ENCODE data around the gene MYO1B.

Gene MYO1B

DNA sequence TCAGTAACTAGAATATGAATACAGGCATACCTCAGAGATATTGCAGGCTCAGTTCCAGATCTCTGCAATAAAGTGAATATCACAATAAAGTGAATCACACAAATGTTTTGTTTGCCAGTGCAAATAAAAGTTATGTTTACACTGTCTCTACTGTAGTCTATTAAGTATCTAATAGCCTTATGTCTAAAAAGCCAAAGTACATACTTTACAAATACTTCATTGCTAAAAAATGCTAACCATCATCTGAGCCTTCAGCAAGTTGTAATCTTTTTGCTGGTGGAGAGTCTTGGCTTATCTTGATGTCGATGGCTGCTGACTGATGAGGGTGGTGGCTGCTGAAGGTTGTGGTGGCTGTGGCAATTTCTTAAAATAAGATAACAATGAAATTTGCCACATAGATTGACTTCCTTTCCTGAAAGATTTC is 159.4 kb downstream of the MYO1B start:
- no peak for DNase-seq (ENCODE audit: low read depth in 3 of 3)

DNA sequence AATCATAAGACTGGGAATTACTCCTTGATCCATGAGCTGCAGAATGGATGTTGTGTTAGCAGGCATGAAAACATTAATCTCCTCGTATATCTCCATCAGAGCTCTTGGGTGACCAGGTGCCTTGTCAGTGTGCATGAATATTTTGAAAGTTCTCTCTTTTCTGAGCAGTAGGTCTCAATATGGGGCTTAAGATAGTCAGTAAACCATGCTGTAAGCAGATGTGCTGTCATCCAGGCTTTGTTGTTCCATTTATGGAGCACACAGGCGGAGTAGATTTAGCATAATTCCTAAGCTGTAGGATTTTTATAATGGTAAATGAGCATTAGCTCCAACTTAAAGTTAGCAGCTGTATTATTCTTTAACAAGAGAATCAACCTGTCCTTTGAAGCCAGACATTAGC is 160.3 kb downstream of the MYO1B start:
- DNase-seq (ENCODE audit: low read depth in 3 of 3) = no peak

DNA sequence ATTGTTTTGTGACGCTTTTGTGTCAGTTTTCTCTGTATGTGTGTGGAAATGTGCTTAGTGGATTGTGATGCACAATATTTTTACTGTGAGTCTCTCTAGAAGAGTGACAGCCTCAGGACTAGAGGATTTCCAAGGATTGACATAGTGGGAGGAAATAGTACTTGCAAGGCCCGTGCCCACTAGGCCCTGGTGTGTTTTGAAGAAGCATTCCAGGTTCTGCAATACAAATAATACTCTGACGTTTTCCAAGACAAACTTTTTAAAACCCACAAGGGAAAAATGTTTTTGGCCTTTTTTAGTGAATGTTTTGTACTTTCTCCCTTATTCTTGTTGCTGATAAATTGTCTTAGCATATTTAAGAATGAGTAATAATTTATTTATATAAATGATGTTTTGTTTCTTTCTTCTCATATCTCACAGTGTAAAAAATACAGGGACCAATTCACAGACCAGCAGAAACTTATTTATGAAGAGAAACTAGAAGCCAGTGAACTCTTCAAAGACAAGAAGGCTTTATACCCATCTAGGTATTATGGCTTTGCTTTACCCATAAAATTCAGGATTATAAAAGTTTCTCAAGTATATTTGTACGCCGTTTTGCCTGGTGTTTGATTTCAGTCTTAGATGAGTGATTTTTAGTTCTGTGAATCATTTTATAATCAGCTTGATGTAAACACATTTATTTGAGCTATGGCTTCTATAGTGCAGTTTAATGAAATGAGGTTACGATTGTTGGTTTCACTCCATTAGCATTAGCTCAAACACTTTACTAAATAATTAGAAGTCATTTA is 165.6 kb downstream of the MYO1B start:
- no peak for DNase-seq (ENCODE audit: low read depth in 3 of 3)

DNA sequence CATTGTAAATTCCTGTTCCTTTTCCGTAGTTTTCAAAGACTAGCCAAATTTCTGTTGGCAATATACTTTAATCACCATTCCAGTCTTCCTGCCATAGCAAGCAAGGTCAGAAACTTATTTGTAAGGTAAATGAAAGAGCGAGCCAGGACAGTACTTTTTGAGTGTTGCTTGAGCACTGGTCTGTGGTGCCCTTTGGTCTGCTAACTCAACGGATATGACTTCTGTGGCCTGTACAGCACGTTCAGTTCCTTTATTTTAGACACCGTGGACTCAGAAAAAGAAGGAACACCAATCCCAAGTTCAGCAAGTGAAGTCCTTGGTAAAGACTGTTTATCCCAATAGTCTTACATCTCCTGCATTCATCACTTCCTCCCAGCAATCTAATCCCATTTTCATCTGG is 166.3 kb downstream of the MYO1B start:
- DNase-seq (ENCODE audit: low read depth in 3 of 3) = no peak

- no peak for DNase-seq (ENCODE audit: low read depth in 3 of 3)
Observed at GRCh38 chr2:191412353-191412752, 167.1 kb downstream of the MYO1B start.

DNA sequence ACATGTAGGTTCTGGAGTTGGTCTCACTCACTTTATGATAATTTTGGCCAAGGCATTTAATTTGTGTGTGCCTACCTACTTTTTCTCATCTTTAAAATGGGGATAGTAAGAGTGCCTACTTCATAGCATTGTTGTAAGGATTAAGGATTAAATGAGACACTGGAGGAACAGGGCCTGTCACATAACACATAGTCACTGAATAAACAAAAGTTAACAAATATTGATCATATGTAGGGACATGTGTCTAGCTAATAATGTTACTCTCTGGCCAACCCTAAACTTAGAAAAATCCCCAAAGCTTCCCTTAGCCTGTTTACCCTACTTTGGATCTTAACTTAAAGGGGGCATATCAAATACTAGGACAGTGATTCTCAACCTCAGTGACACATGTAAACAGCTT is 169.9 kb downstream of the MYO1B start:
- no peak for DNase-seq (ENCODE audit: low read depth in 3 of 3)

DNA sequence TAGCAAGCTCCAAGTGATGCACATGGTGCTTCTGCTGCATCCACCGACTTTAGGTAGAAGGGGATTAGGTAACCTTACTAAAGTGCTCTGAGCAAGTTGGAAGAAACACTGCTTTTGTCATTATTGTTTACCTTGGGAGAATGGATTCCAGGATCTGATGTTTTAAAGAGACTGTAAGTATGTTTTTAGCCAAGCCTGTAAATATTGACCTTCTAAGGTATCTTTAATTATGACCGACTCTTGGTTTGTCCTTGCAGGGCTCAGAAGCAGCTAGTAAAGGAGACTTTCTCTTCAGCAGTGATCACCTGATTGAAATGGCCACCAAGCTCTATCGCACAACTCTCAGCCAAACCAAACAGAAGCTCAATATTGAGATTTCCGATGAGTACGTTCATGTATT is 170.7 kb downstream of the MYO1B start:
- no peak for DNase-seq (ENCODE audit: low read depth in 3 of 3)

- no peak for DNase-seq (ENCODE audit: low read depth in 3 of 3)
Observed at GRCh38 chr2:191417746-191418145, 172.5 kb downstream of the MYO1B start.

GRCh38 chr2:191421950-191422349 is 176.7 kb downstream of the MYO1B start:
- DNase-seq (ENCODE audit: low read depth in 3 of 3) = no peak

DNA sequence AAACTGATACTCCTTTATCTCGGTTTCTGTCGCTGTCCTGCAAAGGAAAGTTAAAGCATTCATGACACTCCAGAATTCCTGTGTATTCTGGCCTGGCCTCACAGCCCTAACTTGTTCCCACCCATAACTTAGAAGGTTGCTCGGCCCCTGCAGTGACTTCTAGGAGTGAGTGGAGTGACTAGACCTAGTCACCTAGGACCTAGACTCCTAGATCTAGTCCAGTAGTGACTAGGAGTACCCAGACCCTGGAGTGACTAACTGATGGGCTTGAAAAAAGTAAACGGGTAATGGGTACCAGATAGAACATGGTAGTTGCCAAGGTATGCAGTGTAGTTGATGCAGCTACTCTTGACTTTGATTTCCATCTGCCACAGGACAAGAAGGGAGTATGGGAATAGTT is 181.8 kb downstream of the MYO1B start:
- DNase-seq (ENCODE audit: low read depth in 3 of 3) = no peak

GRCh38 chr2:191428141-191428540 is 182.9 kb downstream of the MYO1B start:
- DNase-seq (ENCODE audit: low read depth in 3 of 3) = no peak

- no peak for DNase-seq (ENCODE audit: low read depth in 3 of 3)
Observed at GRCh38 chr2:191430476-191430875, 185.3 kb downstream of the MYO1B start.

DNA sequence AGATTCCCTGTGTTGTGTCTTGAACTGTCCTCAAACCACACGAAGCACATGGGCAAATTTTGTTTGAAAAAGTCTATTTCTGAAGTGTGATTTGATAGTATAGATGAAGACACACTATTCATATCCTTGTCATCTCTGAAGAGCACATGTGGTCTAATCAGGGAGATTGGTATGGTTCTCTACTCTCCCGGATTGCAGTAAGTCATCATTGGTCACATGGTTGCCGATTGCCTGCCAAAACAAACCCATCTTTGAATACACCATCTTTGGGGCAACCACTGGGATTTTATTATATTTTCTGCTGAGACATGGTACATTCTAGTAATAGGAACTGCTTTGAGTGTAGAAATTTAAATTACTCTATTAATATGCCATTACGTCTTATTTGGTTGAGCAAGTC is 186.9 kb downstream of the MYO1B start:
- no peak for DNase-seq (ENCODE audit: low read depth in 3 of 3)

DNA sequence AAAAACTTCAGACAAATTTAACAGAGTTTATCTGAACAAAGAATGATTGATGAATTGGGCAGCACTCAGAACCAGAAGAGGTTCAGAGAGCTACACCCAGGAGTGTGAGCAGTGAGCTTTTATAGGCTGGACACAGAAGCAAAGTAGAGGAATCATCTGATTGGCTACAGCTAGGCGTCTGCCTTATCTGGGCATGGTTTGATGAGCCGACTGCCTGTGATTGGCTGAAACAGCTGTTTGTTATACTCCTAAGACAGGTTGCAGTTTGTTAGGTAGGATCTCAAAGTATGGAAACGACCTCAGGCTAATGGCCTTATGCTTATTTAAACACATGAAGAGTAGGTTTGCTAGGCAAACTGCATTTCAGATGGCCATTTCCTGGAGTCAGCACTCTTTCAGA is 188.9 kb downstream of the MYO1B start:
- no peak for DNase-seq (ENCODE audit: low read depth in 3 of 3)

DNA sequence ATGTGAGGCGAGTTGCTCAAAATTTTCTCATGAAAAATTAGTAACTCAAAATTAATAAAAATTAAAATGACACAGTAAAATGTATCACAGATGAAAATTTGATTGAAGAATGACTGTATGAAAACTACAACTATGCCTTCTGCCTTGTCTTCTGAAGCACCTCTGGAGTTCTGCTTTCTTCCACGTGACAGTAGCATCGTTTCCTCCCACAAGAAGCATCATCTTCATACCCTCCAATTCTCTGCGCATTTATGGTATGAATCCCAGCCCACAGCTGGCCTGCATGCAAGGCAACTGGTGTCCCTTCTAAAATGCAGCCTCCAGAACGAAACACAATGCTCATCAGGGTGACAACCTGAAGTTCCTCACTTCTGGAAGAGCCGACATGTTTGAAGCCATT is 189.9 kb downstream of the MYO1B start:
- DNase-seq (ENCODE audit: low read depth in 3 of 3) = no peak

- DNase-seq (ENCODE audit: low read depth in 3 of 3) = no peak
Observed at GRCh38 chr2:191436368-191437055, 191.3 kb downstream of the MYO1B start.

DNA sequence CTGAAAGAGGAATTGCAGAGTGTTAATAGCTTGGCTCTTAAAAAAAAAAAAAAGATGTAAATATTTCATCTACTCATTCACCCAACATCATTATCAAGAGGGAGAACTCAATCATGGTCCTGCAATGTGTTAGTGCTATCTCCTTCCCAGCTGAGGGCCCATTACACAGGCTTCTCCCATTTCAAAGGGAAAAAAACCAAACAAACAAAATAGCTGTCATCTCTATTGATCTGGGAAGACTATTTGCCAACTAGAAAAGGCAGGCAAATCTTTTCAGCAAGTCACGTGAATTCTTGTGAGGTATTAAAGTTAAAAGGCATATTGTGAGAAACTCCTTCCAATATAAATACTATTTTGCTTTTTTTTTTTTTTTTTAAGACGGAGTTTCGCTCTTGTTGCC is 194.3 kb downstream of the MYO1B start:
- DNase-seq (ENCODE audit: low read depth in 3 of 3) = no peak

DNA sequence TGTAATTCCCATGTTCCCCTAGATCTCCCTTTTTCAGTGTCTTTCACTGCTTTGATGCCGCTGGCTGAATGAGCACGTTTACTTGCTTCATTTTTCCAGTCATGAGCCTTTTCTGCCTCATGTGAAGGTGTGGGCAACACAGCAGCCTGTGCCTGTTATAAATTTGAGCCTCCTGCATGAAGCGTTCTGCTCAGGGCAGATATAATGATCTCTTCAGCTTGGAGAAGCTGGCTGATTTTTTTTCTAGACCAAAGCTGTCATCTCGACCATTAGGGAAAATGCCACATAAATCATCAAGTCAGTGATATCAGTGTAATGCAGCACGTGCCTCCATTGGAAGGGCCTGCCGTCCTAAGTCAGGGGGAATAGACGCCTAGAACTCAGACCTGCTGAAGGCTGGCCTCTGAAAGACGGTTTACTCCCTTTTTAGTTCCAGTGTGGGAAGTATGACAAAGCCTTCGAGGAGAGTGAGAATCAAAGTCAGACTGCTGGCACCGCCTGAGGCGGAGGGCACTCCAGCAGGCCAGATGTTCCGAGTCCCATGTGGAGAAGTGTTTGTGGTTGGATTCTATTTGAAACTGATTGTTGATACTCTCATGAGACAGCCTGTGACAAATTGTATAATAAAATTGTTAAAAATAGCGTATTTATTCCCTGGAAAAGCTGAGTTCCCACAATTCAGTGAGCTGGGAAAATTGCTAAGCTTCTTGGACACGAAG is 196.5 kb downstream of the MYO1B start:
- DNase-seq (ENCODE audit: low read depth in 3 of 3) = no peak

- no peak for DNase-seq (ENCODE audit: low read depth in 3 of 3)
Observed at GRCh38 chr2:191443446-191443845, 198.2 kb downstream of the MYO1B start.

- DNase-seq (ENCODE audit: low read depth in 3 of 3) = no peak
Observed at GRCh38 chr2:191446910-191447309, 201.7 kb downstream of the MYO1B start.

DNA sequence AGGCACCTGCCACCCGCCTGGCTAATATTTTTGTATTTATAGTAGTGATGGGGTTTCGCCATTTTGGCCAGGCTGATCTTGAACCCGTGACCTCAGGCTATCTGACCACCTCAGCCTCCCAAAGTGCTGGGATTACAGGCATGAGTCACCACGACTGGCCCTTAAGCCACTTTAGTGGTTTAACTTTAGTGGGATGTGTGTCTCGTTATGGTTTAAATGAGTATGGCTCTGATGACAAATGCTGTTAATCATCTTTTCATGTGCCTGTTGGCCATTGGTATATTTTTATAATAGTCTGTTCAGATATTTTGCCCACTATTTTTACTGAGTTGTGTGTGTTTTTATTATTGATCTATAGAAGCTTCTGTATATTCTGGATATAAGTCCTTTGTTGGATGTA is 205.9 kb downstream of the MYO1B start:
- no peak for DNase-seq (ENCODE audit: low read depth in 3 of 3)

- DNase-seq (ENCODE audit: low read depth in 3 of 3) = no peak
Observed at GRCh38 chr2:191452065-191452464, 206.9 kb downstream of the MYO1B start.

- no peak for DNase-seq (ENCODE audit: low read depth in 3 of 3)
Observed at GRCh38 chr2:191453761-191454160, 208.6 kb downstream of the MYO1B start.
